HEK293 (cell line): Measurements from ENCODE around the gene CLCNKB.
"Not testable (repeated sequence)": the region's sequence is repeated elsewhere in the genome, so short reads cannot be mapped to it uniquely, and the experiment has no call there.

Source experiments
- CTCF ChIA-PET: fragments of 350-600 bp; formaldehyde crosslinking; extraction: SDS; loops from one replicate; lab custom pipeline; 2021; ENCODE audit warnings: antibody characterized with exemption; lab: Yijun Ruan, JAX
- POLR2A ChIA-PET: fragments of 300-600 bp; formaldehyde crosslinking; extraction: SDS; loops from one replicate; lab custom pipeline; 2020; ENCODE audit warnings: antibody characterized with exemption, inconsistent platforms; lab: Yijun Ruan, JAX
- H3K27ac ChIP-seq: fragments of 200-500 bp; sonication (Bioruptor generic); 2 replicates; pipeline ENCODE4 v1.5.1; 2014; ENCODE audit warnings: low read depth, low read length, control low read depth, inconsistent platforms; ENCODE audit errors: extremely low read depth
- H3K36me3 ChIP-seq, 2 experiments: fragments of 200-500 bp in 1 of 2; sonication (Bioruptor generic) in 1 of 2; 1 replicate in 1 of 2; 2 replicates in 1 of 2; pipeline ENCODE4 v1.5.1; 2014 to 2017; ENCODE audit warnings: inconsistent platforms in 2 of 2, low read length in 2 of 2; ENCODE audit not compliant: control insufficient read depth in 2 of 2, insufficient read depth in 1 of 2
- H3K4me1 ChIP-seq: fragments of 200-500 bp; sonication (Bioruptor generic); 2 replicates; pipeline ENCODE4 v1.5.1; 2014; ENCODE audit warnings: mild to moderate bottlenecking, low read length, inconsistent platforms; ENCODE audit not compliant: control insufficient read depth, insufficient read depth
- H3K4me3 ChIP-seq: 2 replicates; pipeline ENCODE4 v1.5.1; 2011; ENCODE audit warnings: low read depth, mild to moderate bottlenecking, control low read depth, low read length, moderate library complexity
- H3K9me3 ChIP-seq: fragments of 200-500 bp; sonication (Bioruptor generic); 2 replicates; pipeline ENCODE4 v1.5.1; 2014; ENCODE audit warnings: low read depth, low read length, inconsistent platforms; ENCODE audit not compliant: control insufficient read depth, insufficient read depth
- BCL11B ChIP-seq: fragments of 450-650 bp; formaldehyde crosslinking; IDR thresholded peaks from 2 replicates; pipeline ENCODE4 v1.5.1; 2016; ENCODE audit warnings: low read depth, missing biosample characterization, missing genetic modification characterization
- CTCF ChIP-seq: fragments of 450-650 bp; formaldehyde crosslinking; IDR thresholded peaks from 2 replicates; pipeline ENCODE4 v1.5.1; 2016; ENCODE audit warnings: missing biosample characterization, missing genetic modification characterization
- EGR2 ChIP-seq: fragments of 450-650 bp; formaldehyde crosslinking; IDR thresholded peaks from 2 replicates; pipeline ENCODE4 v1.5.1; 2016; ENCODE audit warnings: low read depth, missing biosample characterization, missing genetic modification characterization
- KLF1 ChIP-seq: fragments of 450-650 bp; formaldehyde crosslinking; IDR thresholded peaks from 2 replicates; pipeline ENCODE4 v1.5.1; 2016; ENCODE audit warnings: missing biosample characterization, missing genetic modification characterization
- KLF16 ChIP-seq: fragments of 450-650 bp; formaldehyde crosslinking; IDR thresholded peaks from 2 replicates; pipeline ENCODE4 v1.5.1; 2017; ENCODE audit warnings: missing biosample characterization, missing genetic modification characterization
- KLF17 ChIP-seq: fragments of 450-650 bp; formaldehyde crosslinking; IDR thresholded peaks from 2 replicates; pipeline ENCODE4 v1.5.1; 2016; ENCODE audit warnings: missing biosample characterization, missing genetic modification characterization
- KLF7 ChIP-seq: fragments of 450-650 bp; formaldehyde crosslinking; IDR thresholded peaks from 2 replicates; pipeline ENCODE4 v1.5.1; 2016; ENCODE audit warnings: missing biosample characterization, missing genetic modification characterization, borderline replicate concordance
- KLF9 ChIP-seq: fragments of 450-650 bp; formaldehyde crosslinking; IDR thresholded peaks from 2 replicates; pipeline ENCODE4 v1.5.1; 2016; ENCODE audit warnings: missing biosample characterization, missing genetic modification characterization, low read depth
- MEIS1 ChIP-seq: sonication (generic); formaldehyde crosslinking; IDR thresholded peaks from 2 replicates; pipeline ENCODE4 v1.8.1; 2022; ENCODE audit warnings: missing genetic modification reagents, mild to moderate bottlenecking, borderline replicate concordance
- SETDB1 ChIP-seq: IDR thresholded peaks from one replicate; pipeline ENCODE4 v1.6.1; 2017; ENCODE audit warnings: mild to moderate bottlenecking, low read length, moderate library complexity, mixed read lengths; ENCODE audit not compliant: insufficient read length
- ZEB2 ChIP-seq: fragments of 450-650 bp; formaldehyde crosslinking; IDR thresholded peaks from 2 replicates; pipeline ENCODE4 v1.5.1; 2016; ENCODE audit warnings: missing biosample characterization, missing genetic modification characterization
- ZNF248 ChIP-seq: fragments of 450-650 bp; formaldehyde crosslinking; IDR thresholded peaks from 2 replicates; pipeline ENCODE4 v1.5.1; 2017; ENCODE audit warnings: missing biosample characterization, missing genetic modification characterization
- ZNF362 ChIP-seq: fragments of 450-650 bp; formaldehyde crosslinking; IDR thresholded peaks from 2 replicates; pipeline ENCODE4 v1.5.1; 2016; ENCODE audit warnings: missing biosample characterization, missing genetic modification characterization
- ZNF366 ChIP-seq: fragments of 450-650 bp; formaldehyde crosslinking; conservative IDR thresholded peaks from 2 replicates; pipeline ENCODE4 v1.5.1; 2016; ENCODE audit warnings: missing biosample characterization, missing genetic modification characterization
- ZNF391 ChIP-seq: fragments of 450-650 bp; formaldehyde crosslinking; IDR thresholded peaks from 2 replicates; pipeline ENCODE4 v1.5.1; 2016; ENCODE audit warnings: low read depth, missing biosample characterization, missing genetic modification characterization, borderline replicate concordance
- ZNF404 ChIP-seq: fragments of 450-650 bp; formaldehyde crosslinking; IDR thresholded peaks from 2 replicates; pipeline ENCODE4 v1.5.1; 2017; ENCODE audit warnings: missing biosample characterization, missing genetic modification characterization

CLCNKB gene

GRCh38 chr1:16055613-16056520, 12.3 kb downstream of the CLCNKB start (continued):
- peak; percentile 90 for TF ChIP-seq CTCF
- no peak for TF ChIP-seq ZNF404 (tag by site-specific recombination)
- no peak for TF ChIP-seq ZNF366
- peak; percentile 84 for TF ChIP-seq EGR2 (tag by site-specific recombination)
- TF ChIP-seq KLF9 (tag by site-specific recombination), result peak; percentile 90
- no peak for TF ChIP-seq ZNF362
- peak; percentile 49; the same call in 1 of the 2 replicates for TF ChIP-seq KLF16 (tag by site-specific recombination)
- peak; percentile 77; the same call in 1 of the 2 replicates for TF ChIP-seq KLF7
- peak; percentile 49 for TF ChIP-seq KLF1 (tag by site-specific recombination)
- TF ChIP-seq ZNF391 (tag by site-specific recombination), result peak; percentile 64; the same call in 1 of the 2 replicates
- peak; percentile 70 for TF ChIP-seq ZEB2 (tag by site-specific recombination)
- TF ChIP-seq MEIS1, result no peak
- TF ChIP-seq SETDB1, result no peak
- TF ChIP-seq ZNF248, result no peak
- peak; percentile 62 for TF ChIP-seq KLF17 (tag by site-specific recombination)
- TF ChIP-seq, all 188 proteins: peak for 23

GRCh38 chr1:16056521-16056912, 12.9 kb downstream of the CLCNKB start:
- H3K9me3 ChIP-seq, H3K4me1 ChIP-seq, POLR2A ChIA-PET, H3K4me3 ChIP-seq, H3K36me3 ChIP-seq, H3K27ac ChIP-seq: not testable (repeated sequence)
- CTCF ChIA-PET, result interaction anchor here (0.6 to 5.3 kb wide), 5 partner anchors 29 to 395 kb away, joined by 3 to 47 read pairs (median 4); no protein-coding TSS in a partner anchor

- H3K27ac ChIP-seq, H3K4me1 ChIP-seq, H3K36me3 ChIP-seq, H3K9me3 ChIP-seq, POLR2A ChIA-PET, H3K4me3 ChIP-seq: not testable (repeated sequence)
- CTCF ChIA-PET, result interaction anchor here (0.6 to 1.7 kb wide), 4 partner anchors 20 to 396 kb away, joined by 3 to 6 read pairs (median 4); no protein-coding TSS in a partner anchor
- 0 out of 2 replicates have a peak, but pooled peaks have one; percentile 22 for TF ChIP-seq BCL11B (tag by site-specific recombination)
These were observed 13.8 kb downstream of the CLCNKB start for GRCh38 chr1:16057314-16057915.

GRCh38 chr1:16058394-16059120, 15.0 kb downstream of the CLCNKB start:
- H3K9me3 ChIP-seq, H3K27ac ChIP-seq, POLR2A ChIA-PET, H3K4me1 ChIP-seq, H3K4me3 ChIP-seq, H3K36me3 ChIP-seq: not testable (repeated sequence)
- CTCF ChIA-PET, result interaction anchor here (0.7 to 1.7 kb wide), 2 partner anchors 26 to 712 kb away, joined by 3 to 6 read pairs; no protein-coding TSS in a partner anchor
